D721Med (cell line): ENCODE data around the gene ICAM1.

Experiments used
- DNase-seq: peaks from one replicate; pipeline ENCODE4 v3.0.0; 2011; ENCODE audit warnings: low spot score; ENCODE audit not compliant: insufficient read length
- FAIRE-seq: peaks from 2 replicates; lab custom pipeline; 2011; peaks lifted over from hg19 to GRCh38; lab: Jason Lieb, UNC
- CTCF ChIP-seq: IDR thresholded peaks from 2 replicates; pipeline ENCODE4 v1.5.1; 2012; ENCODE audit warnings: mild to moderate bottlenecking, control low read depth; ENCODE audit not compliant: insufficient read depth; ENCODE audit errors: missing control alignments

ICAM1 gene

GRCh38 chr19:10286803-10287737 lies 16.1 kb downstream of the ICAM1 start, which contains the start of gene ICAM4:
Gene ICAM4, plus strand, starts transcription at chr19:10286955. Its CDS starts 58 bp downstream, at chr19:10287013.
- no peak for TF ChIP-seq CTCF
- FAIRE-seq, result no peak
- DNase-seq, result no peak

- DNase-seq (peak; percentile 56), FAIRE-seq (no peak)
- no peak for TF ChIP-seq CTCF
These were observed 17.8 kb downstream of the ICAM1 start for GRCh38 chr19:10288662-10289166.

- DNase-seq, result peak; percentile 55
- FAIRE-seq, result no peak
- TF ChIP-seq CTCF, result no peak
These were observed 18.4 kb downstream of the ICAM1 start for GRCh38 chr19:10289167-10289835.

GRCh38 chr19:10289836-10290356 lies 19.0 kb downstream of the ICAM1 start, which contains the start of gene ICAM5:
Gene ICAM5, plus strand, starts transcription at chr19:10289952. Its CDS starts 92 bp downstream, at chr19:10290044.
- FAIRE-seq, result no peak
- DNase-seq, result no peak

GRCh38 chr19:10290357-10290875 lies 19.5 kb downstream of the ICAM1 start:
- DNase-seq (no peak), FAIRE-seq (no peak)
- no peak for TF ChIP-seq CTCF

More at GRCh38 chr19:10289836-10290356, 19.0 kb downstream of the ICAM1 start, which contains the start of gene ICAM5:
- TF ChIP-seq CTCF, result no peak

GRCh38 chr19:10290876-10291553 lies 20.1 kb downstream of the ICAM1 start:
- TF ChIP-seq CTCF, result no peak
- DNase-seq (peak; percentile 69), FAIRE-seq (no peak)
